GM18907 (cell line): ENCODE data around the gene DND1.
"Not testable (repeated sequence)": the region's sequence is repeated elsewhere in the genome, so short reads cannot be mapped to it uniquely, and the experiment has no call there.

Source experiments
- ATAC-seq: cut with Tn5 transposase; IDR thresholded peaks from one replicate; pipeline ENCODE4 v1.9.1; 2021; ENCODE audit warnings: mild to moderate bottlenecking, moderate library complexity; ENCODE audit not compliant: unreplicated experiment

The DND1 gene

DNA sequence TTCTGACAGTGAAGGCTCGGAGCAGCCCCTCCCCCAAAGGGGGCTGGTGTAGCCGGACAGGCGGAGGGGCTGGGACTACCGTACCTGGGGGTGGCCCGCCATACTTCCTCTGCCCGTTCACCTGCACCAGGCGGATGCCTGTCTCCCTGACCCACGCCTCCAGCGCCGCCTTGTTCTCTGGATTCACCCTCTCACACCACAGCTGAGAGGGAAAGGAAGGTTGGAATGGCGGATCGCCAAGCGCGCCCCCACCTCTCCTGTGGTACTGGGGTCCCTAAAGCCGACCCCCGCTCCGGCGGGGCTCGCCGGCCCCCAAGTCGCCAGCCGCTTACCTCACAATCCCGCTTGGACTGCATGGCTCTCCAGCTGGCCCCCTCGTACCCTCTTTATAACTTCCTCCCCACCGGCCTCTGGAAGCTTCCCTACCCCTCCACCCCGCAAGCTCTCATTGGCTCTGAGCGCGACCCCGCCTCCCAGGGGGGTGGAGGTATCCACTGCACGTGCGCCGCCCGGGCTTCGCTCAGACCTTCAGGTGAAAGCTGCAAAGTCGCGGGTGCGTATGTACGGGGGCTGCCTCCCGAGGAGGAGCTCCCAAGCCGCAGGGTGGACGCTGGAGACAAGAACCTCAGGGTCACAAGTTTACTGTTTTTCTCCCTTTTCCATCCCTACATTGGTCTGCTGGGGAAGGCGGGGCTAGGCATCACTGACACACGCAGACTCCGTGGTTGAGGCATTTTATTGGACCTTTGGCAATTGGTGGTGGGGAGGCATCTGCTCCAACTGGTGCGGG is at the start of gene DND1:
TSS of gene DND1 (minus strand) at position 390 of the 790 bp plus-strand sequence. CDS start at position 356, 34 bp downstream.
- ATAC-seq, result no peak

DNA sequence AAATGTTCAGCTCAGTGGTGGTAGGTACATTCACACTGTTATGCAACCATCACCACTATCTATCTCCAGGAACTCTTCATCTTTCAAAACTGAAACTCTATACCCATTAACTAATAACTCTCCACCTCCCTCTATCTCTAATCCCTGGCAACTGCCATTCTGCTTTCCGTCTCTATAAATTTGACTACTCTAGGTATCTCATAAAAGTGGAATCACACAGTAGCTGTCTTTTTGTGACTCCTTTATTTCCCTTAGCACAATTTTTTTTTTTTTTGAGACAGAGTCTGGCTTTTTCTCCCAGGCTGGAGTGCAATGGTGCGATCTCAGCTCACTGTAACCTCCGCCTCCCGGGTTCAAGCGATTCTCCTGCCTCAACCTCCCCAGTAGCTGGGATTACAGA is 48.0 kb upstream of the DND1 start:
- not testable (repeated sequence) for ATAC-seq

DNA sequence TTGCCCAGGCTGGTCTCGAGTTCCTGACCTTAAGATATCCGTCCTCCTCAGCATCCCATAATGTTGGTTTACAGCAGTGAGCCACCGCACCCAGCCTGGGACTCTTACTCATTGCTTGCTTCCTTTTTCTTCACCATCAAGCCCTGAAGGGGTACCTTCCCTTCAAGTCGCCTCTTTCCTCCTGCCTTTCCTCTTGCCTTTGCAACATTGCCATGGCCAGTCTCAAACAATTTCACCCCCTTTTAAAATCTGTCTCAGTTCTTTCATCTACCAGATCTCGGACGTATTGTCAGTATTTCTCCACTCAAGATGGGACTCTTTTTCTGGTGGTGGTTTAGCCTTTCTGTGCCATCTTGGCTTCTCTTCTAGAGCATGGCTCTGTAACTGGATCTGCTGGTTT is 47.4 kb upstream of the DND1 start:
- ATAC-seq, result not testable (repeated sequence)

DNA sequence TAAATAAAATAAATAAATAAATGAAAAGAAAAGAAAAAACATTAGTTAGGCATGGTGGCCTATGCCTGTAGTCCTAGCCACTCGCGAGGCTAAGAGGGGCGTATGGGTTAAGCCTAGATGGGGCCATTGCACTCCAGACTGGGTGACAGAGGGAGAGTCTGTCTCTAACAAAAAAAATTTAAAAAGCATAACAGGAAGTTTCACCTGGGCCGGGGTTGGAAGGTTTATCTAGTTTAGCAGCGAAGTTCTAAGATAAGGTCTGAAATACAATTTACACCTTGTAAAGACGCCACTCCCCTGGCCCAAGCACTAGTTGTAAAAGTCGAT is 44.9 kb upstream of the DND1 start:
- no peak for ATAC-seq

DNA sequence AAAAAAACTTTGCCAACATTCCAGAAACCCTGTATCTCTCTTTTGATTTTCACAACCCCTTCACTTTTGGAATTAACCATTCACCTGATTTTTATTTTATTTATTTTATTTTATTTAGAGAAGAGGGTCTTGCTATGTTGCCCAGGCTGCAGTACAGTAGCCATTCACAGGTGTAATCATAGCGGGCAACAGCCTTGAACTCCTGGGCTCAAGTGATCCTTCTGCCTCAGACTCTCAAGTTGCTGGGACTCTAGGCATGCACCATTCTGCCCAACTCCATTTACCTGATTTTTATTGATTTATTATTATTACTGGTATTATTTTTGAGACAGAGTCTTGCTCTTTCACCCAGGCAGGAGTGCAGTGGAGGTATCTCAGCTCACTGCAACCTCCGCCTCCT is 42.9 kb upstream of the DND1 start:
- ATAC-seq, result not testable (repeated sequence)

DNA sequence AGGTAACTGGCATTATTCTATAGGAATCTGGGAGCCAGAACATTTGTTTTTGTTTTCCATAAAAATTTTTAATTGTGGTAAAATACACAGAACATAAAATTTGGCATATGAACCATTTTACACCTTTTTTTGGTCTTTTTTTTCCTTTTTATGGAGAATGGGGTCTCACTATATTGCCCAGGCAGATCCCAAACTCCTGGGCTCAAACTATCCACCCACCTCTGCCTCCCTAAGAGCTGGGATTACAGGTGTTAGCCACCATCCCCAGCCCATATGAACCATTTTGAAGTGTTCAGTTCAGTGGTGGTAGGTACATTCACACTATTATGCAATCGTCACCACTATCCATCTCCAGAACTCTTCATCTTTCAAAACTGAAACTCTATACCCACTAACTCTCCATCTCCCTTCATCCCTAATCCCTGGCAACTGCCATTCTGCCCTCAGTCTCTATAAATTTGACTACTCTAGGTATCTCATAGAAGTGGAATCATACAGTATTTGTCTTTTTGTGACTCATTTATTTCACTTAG is 40.3 kb upstream of the DND1 start:
- ATAC-seq, result no peak

DNA sequence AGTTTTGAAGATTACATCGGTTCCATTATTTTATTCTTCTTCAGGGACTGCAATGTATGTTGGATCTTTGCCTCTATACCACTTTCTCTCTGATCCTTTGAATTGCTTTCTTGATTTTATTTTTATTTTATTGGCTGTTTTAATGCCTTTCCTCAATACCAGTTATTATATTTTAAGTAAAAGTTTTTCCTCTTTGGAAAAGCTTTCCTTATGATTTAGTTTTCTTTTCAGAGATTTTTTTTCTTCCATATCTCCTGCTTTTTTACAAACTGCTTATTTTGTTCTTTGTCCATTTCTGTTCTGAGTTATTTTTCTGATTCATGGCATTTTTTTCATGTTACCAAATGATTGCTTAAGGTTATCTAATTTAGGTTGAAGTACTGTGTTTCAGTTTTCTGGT is 38.4 kb upstream of the DND1 start:
- ATAC-seq, result no peak

DNA sequence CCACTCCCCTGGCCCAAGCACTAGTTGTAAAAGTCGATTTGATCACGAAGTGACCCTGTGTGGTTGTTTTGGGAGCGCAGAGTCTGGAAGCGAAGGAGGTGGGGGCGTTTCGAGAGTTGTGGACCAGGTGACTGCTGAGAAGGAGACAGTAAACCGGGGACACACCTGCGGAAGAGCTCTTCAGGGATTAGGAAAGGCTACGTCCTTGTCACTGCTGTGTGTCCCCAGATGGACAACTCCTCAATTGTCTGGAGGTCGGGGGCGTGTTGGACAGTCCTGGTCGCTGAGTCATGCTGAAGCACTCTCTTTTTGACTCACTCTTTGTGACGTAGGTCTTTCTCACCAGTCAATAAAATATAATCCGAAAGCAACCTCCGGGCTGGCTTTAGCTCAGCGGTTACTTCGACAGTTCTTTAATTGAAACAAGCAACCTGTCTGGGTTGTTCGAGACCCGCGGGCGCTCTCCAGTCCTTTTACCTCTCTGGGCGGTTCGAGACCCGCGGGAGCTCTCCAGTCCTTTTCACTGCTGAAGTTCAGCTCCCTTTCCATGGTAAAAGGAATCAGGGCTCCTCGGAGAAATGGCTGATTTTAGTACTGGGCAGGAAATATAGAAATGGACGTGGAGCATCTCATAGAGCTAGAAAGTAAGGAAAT is 37.6 kb upstream of the DND1 start:
- peak; percentile 93 for ATAC-seq

DNA sequence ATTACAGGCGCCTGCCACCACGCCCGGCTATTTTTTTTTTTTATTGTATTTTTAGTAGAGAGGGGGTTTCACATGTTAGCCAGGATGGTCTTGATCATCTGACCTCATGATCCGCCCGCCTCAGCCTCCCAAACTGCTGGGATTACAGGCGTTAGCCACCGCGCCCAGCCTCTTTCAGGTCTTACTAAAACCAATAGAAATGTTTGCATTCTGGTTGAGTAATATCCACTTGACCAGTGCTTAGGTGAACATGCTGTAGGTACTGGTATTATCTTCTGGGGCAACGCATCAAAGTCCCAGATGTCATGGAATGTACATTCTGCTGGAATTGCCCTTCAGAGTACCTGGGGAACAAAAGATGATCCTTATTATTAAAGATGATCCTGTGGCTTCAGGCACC is 35.4 kb upstream of the DND1 start:
- ATAC-seq, result not testable (repeated sequence)

DNA sequence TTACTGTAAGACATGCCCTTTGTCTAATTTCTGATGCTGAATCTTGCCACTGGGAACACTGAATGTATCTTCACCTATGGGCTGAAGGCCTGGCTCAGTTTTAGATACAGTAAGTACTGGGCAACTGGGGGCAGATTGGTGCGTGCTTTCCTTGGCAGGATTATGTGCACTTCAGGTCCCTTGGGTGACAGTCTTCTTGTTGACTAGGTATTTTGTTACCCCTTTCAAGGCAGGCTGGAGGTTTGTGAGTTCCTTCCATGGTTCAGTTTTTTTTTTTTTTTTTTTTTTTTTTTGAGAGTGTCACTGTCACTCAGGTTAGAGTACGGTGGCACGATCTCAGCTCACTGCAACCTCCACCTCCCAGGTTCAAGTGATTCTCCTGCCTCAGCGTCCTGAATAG is 34.4 kb upstream of the DND1 start:
- ATAC-seq, result no peak

DNA sequence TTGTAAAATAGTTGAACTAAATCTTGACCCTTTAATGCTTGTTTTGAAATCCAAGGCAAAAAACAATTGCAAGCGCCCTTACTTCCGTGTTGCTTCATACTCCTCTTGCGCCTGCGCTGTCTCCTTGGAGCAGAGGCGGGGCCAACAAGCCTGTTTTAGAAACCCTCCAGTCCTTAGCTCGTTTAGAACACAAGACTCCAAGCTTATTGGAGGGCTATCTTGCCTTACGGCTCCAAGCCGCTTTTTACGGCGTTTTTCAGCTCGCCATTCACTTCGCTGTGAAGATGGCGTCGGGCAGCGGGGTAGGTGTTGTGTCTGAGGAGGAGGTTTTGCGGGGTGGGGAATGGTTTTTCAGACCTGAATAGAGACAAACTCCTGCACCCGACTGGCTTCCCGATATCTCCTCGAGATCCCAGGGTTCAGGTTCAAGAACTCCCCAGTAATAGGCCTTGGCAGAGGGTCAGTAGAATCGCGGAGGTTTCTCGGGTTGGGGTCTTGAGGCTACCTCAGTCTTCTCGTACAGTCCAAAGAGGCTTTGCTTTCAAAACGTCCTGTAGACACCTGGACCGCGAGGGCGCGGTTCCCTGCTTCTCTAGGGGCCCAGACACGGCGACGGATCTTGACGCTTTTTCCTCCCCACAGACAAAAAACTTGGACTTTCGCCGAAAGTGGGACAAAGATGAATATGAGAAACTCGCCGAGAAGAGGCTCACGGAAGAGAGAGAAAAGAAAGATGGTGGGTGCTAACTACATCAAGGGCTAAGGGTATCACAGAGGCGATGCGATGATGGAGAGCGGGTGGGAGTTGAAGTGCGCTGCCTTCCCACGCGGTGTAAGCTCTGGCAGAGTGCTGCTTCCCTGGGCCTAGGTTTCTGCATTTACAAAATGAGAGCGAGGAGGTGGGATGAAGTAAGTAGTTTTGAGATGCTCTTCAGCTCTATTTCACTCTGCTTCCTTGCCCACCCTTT is 27.1 kb upstream of the DND1 start, which contains the start of gene ZMAT2:
TSS of gene ZMAT2 (plus strand) at position 271 of the 968 bp plus-strand sequence. CDS start at position 285, 14 bp downstream.
- ATAC-seq, result peak; percentile 91

DNA sequence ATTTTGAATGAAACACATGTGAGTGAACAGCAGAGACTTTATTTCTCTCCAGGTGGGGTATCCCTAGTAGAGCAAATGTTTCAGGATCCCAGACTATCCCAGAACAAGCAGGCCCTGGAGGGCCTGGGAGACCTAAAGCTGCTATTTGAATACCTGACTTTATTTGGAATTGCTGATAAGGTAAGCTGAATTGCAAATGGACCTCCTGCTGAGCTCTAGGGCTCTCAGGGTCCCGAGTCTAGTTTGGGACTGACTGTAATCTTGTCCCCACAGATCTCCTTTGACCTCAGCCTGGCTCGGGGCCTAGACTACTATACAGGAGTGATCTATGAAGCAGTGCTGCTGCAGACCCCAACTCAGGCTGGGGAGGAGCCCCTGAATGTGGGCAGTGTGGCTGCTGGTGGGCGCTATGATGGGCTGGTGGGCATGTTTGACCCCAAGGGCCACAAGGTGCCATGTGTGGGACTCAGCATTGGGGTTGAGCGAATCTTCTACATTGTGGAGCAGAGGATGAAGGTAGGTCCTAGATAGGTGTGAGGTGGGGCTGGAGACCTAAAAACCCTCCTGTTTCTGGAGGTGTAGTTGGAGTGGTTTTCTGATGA is 23.6 kb upstream of the DND1 start:
- ATAC-seq, result no peak

DNA sequence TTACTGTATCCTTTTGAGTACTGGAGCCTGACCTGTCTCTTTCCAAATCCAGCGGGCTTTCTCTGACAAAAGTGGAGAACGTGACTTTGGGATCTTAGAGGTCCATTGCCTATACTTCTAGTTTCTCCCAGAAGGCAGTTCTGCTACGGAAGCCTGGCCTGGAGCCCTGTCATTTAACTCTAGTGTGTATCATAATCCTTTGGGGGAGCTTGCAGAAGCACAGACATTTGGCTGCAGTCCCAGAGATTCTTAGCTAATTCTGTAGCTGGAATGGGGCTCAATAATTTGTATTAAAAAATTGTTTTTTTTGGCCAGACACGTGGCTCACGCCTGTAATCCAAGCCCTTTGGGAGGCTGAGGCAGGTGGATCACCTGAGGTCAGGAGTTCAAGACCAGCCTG is 20.9 kb upstream of the DND1 start:
- ATAC-seq, result no peak

DNA sequence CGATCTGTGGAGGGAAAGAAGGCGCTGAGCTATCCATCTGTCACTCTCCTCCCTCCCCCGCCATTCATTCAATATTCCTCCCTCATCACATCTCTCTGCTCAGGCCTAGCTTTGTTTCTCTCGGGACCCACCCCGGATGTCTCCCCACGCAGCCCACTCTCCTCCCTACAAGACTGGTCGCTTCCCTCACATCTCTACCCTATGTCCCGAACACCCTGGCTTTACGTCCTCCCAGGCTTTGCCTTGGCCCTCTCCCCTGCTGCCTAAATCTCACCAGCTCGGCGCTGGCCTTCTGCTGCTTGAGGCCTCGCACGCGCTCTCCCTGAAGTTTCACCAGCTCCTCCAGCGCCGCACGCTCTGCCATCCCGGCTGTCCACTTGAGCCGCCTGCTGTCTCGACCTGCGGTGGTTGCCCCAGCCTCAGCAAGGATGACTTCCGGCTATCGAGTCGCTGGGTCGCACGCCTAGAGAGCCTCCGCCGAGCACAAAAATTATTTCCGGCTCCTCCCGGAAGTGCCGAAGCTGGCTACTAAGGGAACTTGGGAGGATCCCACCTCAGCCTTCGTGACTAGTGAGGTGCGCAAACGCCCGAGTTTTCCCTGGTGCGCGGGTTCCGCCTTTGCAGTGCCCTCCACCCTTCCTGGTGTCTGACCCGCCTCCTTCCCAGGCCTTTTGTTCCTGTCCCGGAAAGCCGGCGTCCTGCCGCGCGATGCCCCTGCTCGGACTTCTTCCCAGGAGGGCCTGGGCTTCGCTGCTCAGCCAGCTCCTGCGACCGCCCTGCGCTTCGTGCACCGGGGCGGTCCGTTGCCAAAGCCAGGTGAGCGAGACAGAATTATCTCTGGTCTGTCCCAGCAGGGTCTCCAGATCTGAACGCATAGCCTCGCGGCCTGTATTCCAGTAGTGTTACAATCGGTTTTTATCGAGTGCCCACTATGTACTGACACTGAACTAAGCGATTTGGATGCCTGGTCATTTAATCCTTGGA is 17.9 kb upstream of the DND1 start, which contains the start of the genes HARS1 and HARS2:
TSS of gene HARS1 (minus strand) at position 430 of the 984 bp plus-strand sequence. CDS start at position 364, 66 bp downstream.
TSS of gene HARS2 (plus strand) at position 515 of the 984 bp plus-strand sequence. CDS start at position 709, 194 bp downstream.
- peak; percentile 99 for ATAC-seq

DNA sequence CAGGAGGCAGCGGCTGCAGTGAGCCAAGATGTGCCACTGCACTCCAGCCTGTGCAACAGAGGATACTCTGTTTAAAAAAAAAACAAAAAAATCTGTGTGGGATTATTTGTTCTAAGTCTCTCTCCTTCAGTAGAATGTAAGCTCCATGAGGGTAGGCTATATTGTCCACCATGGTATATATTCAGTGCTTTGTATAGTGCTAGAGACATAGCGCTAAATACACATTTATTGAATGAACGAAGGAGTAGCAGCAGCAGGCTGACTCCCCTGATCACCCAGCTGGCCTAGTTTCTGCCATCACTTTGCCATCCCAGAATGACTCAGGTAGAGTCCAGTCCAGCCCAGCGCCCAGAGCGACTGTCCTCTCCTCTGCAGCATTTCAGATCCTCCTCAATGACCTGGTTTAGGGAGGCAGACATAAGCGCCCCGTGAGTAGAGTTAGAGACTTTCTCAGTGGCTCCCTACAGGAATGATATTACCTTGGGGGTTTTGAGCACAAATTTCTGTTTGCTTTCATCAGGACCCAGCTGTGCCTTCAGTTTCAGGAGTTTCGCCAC is 17.1 kb upstream of the DND1 start:
- peak; percentile 1 for ATAC-seq

DNA sequence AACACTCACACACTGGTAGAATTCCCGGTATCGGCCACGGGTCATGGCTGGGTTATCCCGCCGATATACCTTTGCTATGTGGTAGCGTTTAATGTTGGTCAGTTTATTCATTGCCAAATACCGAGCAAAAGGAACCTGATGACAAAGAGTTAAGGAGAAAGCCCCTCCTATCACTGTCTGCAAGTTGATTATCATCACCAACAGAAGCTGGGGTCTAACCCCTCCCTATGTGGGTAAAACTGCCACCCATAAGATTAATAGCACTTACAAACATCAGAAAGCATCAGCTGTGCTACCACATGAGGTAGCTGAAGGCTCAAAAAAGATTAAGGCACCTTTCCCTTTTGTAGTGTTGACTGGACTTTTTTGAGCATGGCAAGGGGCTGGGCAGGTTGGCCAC is 5.6 kb upstream of the DND1 start:
- ATAC-seq, result no peak

DNA sequence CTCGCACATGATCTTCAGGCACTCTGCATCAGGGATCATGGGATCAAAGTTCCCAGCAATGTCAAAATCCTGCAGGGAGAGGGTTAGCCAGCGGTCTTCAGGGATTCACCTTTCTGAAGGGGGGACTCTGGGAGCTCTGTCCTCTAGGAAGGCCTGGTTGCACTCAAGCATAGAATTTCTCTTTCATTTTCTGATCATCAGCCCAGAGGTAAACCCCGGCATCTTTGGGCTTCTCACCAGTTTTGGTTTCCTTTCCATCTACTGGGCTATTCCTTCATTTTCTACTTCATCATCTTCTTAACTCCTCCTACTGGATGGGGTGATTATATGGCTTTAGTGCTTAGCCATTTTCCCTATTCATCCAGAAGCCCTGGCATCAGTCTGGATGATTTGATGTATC is 4.6 kb upstream of the DND1 start:
- ATAC-seq, result peak; percentile 67

DNA sequence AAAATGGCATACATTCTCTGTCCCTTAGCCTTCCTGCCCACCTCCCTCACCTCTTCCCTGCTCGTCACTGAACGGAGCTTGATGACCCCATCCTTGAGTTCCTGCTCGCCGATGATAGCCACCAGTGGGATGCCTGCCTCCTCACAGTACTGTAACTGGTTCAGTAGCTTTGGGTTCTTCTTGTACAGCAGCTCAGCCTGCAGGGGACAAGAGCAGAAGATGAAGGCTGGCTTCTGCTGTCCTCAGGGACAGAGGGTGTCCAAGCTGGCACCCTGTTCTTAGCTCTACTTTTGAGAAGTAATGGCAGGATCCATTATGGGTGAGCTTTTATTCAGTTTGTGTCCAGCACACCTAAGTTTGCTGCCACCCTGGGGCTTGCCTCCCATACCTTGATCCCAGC is 1.3 kb upstream of the DND1 start:
- no peak for ATAC-seq

DNA sequence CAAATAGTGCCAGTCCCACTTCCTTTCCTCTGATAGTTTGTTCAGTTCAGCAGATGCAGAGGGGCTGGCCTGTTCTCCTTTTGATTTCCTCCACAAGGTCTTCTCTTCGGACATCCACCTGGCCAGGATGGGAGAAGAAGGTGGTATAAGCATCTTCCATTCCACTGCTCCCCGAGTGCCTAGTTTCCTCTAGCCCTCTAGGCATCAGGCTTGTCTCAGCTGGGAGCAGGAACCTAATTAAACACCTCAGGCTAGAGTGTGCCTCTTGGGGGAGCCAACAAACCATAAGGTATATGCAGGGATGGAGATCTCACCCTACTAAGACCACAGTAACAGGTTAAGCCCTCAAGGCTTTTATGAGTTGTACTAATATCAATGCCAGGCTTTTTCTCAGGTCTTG is 835 bp upstream of the DND1 start:
- no peak for ATAC-seq
